ENCODE data around the gene EDEM3.

The EDEM3 gene

GRCh38 chr1:184801503-184801902 is 46.8 kb upstream of the EDEM3 start:
- TF ChIP-seq FOXP2 (optimal IDR thresholded peaks at IDR 0.05; ENCODE audit: borderline replicate concordance, extremely low read depth, extremely low read length, insufficient read depth): no peak
- TF ChIP-seq REST (IDR thresholded peaks at IDR 0.05; ENCODE audit: insufficient read depth in 1 of 2, low read depth in 2 of 2, low read length in 2 of 2): no peak
- no peak for TF ChIP-seq TAF1 (IDR thresholded peaks at IDR 0.05; ENCODE audit: borderline replicate concordance, insufficient read depth, low read length)
- TF ChIP-seq POLR2AphosphoS5 (IDR thresholded peaks at IDR 0.05; ENCODE audit: low read depth, low read length): no peak
- TF ChIP-seq SIN3A (IDR thresholded peaks at IDR 0.05; ENCODE audit: borderline replicate concordance, insufficient read depth, low read length): peak; percentile 35; the same call in 1 of the 2 replicates

- TF ChIP-seq POLR2AphosphoS5 (IDR thresholded peaks at IDR 0.05; ENCODE audit: low read depth, low read length) (no peak), FOXP2 (optimal IDR thresholded peaks at IDR 0.05; ENCODE audit: borderline replicate concordance, extremely low read depth, extremely low read length, insufficient read depth) (no peak), TAF1 (IDR thresholded peaks at IDR 0.05; ENCODE audit: borderline replicate concordance, insufficient read depth, low read length) (no peak), SIN3A (IDR thresholded peaks at IDR 0.05; ENCODE audit: borderline replicate concordance, insufficient read depth, low read length) (no peak)
These were observed 46.2 kb upstream of the EDEM3 start for GRCh38 chr1:184800876-184801275.

- TF ChIP-seq TAF1 (IDR thresholded peaks at IDR 0.05; ENCODE audit: borderline replicate concordance, insufficient read depth, low read length): no peak
- TF ChIP-seq REST (IDR thresholded peaks at IDR 0.05; ENCODE audit: insufficient read depth in 1 of 2, low read depth in 2 of 2, low read length in 2 of 2): no peak
- no peak for TF ChIP-seq FOXP2 (optimal IDR thresholded peaks at IDR 0.05; ENCODE audit: borderline replicate concordance, extremely low read depth, extremely low read length, insufficient read depth)
- no peak for TF ChIP-seq POLR2AphosphoS5 (IDR thresholded peaks at IDR 0.05; ENCODE audit: low read depth, low read length)
- TF ChIP-seq SIN3A (IDR thresholded peaks at IDR 0.05; ENCODE audit: borderline replicate concordance, insufficient read depth, low read length): no peak
These were observed 39.3 kb upstream of the EDEM3 start for GRCh38 chr1:184793967-184794366.

- TF ChIP-seq POLR2AphosphoS5 (IDR thresholded peaks at IDR 0.05; ENCODE audit: low read depth, low read length) (no peak), FOXP2 (optimal IDR thresholded peaks at IDR 0.05; ENCODE audit: borderline replicate concordance, extremely low read depth, extremely low read length, insufficient read depth) (peak; percentile 55), TAF1 (IDR thresholded peaks at IDR 0.05; ENCODE audit: borderline replicate concordance, insufficient read depth, low read length) (peak; percentile 78; the same call in 1 of the 2 replicates), REST (IDR thresholded peaks at IDR 0.05; ENCODE audit: insufficient read depth in 1 of 2, low read depth in 2 of 2, low read length in 2 of 2) (peak in 1 of 2 experiments; percentile 62; a peak in 1 of 4 replicates), SIN3A (IDR thresholded peaks at IDR 0.05; ENCODE audit: borderline replicate concordance, insufficient read depth, low read length) (peak; percentile 81; the same call in 1 of the 2 replicates)
These were observed 37.9 kb upstream of the EDEM3 start for GRCh38 chr1:184792450-184792969.

GRCh38 chr1:184791550-184791900 is 36.9 kb upstream of the EDEM3 start:
- no peak for TF ChIP-seq POLR2AphosphoS5 (IDR thresholded peaks at IDR 0.05; ENCODE audit: low read depth, low read length)
- TF ChIP-seq SIN3A (IDR thresholded peaks at IDR 0.05; ENCODE audit: borderline replicate concordance, insufficient read depth, low read length): no peak
- no peak for TF ChIP-seq TAF1 (IDR thresholded peaks at IDR 0.05; ENCODE audit: borderline replicate concordance, insufficient read depth, low read length)
- TF ChIP-seq REST (IDR thresholded peaks at IDR 0.05; ENCODE audit: insufficient read depth in 1 of 2, low read depth in 2 of 2, low read length in 2 of 2): no peak
- TF ChIP-seq FOXP2 (optimal IDR thresholded peaks at IDR 0.05; ENCODE audit: borderline replicate concordance, extremely low read depth, extremely low read length, insufficient read depth): no peak
